HG02852 (cell line): Measurements from ENCODE around the gene BUB1.
A peak's percentile ranks its signal among the peaks of the same experiment; 100 is the strongest.
"Not testable (repeated sequence)": the region's sequence is repeated elsewhere in the genome, so short reads cannot be mapped to it uniquely, and the experiment has no call there.

ENCODE experiments used
- ATAC-seq: cut with Tn5 transposase; IDR thresholded peaks from one replicate; pipeline ENCODE4 v1.9.1; 2021; ENCODE audit warnings: mild to moderate bottlenecking, moderate library complexity; ENCODE audit not compliant: unreplicated experiment

The BUB1 gene

GRCh38 chr2:110677530-110678456 lies at the start of gene BUB1:
Gene BUB1 (minus strand): TSS chr2:110678063. CDS start chr2:110677995, 68 bp downstream.
- peak; percentile 77 for ATAC-seq

- no peak for ATAC-seq
Measured at GRCh38 chr2:110726285-110726684, 48.4 kb upstream of the BUB1 start.

- no peak for ATAC-seq
Measured at GRCh38 chr2:110725859-110726258, 48.0 kb upstream of the BUB1 start.

DNA sequence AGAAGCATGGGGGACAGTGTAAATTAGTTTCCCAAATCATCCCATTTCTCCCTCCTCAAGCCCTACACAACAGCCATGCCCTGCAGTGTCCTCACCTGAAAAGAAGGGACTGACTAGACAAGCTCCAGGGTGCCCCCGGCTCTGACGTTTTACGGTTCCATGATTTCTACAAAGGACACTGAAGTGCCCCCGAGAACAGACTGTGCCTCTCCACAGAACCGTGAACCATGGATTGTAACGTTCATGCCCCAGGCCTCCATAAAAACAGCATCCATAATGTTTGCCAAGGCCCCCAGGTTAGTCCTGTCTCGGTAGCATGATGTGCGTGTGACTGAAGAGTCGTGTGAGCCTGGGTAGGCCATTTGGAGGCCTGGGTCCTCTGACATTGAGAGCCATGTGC lies 47.5 kb upstream of the BUB1 start:
- ATAC-seq, result no peak

DNA sequence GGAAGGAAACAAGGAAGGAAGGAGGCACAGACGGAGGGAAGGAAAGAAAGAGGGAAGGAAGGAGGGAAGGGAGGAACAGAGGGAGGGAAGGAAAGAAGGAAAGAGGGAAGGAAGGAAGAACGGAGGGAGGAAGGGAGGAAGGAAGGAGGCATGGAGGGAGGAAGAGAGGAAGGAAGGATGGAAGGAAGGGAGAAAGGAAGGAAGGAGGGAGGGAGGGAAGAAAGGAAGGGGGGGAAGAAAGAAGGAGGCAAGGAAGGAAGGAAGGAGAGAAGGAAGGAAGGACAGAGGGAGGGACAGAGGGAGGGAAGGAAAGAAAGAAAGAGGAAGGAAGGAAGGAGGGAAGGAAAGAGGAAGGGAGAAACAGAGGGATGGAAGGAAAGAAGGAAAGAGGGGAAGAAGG lies 47.0 kb upstream of the BUB1 start:
- ATAC-seq, result no peak

- no peak for ATAC-seq
Measured at GRCh38 chr2:110720547-110720946, 42.7 kb upstream of the BUB1 start.

DNA sequence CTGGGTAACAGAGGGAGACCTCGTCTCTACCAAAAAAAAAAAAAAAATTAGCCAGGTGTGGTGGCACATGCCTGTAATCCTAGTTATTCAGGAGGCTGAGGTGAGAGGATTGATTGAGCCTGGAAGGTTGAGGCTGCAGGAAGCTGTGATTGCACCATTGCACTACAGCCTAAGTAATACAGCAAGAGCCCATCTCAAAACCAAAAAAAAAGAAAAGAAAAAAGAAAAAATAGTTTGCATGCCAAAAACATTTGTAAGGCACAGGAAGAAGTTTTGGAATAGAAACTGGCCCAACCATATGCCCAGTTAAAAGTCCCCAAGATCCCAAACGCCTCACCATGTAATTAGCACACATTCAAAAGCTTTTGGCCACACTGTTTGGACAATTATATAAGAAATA lies 41.1 kb upstream of the BUB1 start:
- ATAC-seq, result no peak

- no peak for ATAC-seq
Measured at GRCh38 chr2:110718382-110718781, 40.5 kb upstream of the BUB1 start.

DNA sequence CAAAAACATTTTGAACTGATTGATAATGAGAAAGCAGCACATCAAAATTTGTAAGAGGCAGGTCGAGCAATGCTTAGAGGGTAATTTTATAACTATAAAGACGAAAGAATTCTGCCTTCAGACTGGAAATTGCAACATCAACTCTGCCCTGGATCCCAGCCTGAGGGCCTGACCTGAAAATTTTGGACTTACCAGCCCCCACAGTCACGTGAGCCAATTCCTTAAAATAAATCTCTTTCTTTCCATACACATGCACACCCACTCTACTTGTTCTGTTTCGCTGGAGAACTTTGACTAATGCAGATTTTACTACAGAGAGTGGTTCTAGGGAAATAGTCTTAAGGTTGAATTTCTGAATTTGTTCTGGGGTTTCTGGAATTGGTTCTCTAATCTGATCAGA lies 39.9 kb upstream of the BUB1 start:
- no peak for ATAC-seq

DNA sequence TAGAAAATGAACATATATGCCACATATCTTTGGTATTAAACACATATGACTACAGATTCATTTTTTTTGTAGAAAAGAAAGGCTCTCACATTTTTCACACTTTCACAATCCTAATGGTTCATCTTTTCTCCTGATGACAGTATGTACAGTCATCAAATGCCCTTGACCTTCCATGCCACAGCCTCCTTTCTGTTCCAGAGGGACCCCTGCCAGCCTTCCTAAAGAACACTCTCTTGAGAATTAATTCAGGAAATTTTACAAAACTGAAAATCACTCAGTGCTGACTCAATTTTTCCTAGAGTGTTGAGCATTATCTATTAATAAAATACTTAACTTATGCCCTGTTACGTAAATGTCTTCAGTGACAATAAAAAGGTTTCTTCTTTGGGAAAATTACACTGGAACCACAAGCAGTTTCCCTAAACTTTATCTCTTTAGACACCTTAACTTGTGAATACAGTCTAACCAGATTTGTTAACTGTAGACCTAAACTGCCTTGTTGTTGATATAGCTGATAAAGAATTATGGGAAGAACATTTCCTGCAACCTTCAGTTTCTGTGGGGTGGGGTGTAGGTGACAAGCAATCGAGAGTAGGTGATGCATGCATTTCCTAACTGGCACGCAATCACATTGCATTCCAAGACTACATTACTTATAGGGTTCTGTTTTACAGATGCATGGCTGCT lies 39.2 kb upstream of the BUB1 start:
- ATAC-seq, result no peak

GRCh38 chr2:110714452-110715224 lies 36.8 kb upstream of the BUB1 start:
- no peak for ATAC-seq

DNA sequence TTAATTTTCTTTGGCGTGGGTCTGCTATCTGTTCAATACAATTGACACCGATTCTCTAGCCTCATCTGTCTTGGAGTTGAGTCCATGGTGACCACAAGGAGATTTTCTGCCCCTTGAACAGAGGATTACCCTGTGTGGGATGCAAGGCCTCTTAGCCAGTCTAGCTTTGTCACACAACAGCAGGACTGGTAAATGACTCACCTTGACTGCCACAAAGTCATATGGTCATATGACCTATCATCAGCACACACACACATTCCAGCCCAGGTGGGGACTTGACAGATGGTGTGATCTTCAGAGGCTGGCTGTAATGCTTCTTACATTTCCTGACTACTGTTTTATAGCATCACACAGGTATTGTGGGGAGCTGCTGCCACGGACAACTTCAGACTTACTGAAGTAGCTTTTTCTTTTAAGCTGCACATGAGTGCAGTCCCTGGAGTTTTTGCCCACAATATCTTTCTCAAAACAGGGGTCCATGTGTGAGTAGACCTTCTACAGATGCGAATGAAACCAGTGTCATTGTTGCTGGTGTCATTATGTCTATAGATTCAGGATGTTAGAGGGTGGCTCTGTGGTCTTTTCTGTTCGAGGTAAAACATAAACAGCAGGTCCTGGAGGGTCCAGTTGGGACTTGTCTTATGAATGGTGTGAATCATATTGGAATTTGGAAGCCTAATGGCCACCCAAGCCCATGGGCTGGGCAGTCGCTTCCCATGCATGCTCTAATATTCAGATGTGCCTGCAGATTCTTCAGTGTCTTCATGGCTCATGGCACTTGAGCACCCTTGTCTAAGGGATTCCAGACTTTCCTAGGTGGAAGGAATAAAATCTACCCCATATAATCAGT lies 35.9 kb upstream of the BUB1 start:
- no peak for ATAC-seq

DNA sequence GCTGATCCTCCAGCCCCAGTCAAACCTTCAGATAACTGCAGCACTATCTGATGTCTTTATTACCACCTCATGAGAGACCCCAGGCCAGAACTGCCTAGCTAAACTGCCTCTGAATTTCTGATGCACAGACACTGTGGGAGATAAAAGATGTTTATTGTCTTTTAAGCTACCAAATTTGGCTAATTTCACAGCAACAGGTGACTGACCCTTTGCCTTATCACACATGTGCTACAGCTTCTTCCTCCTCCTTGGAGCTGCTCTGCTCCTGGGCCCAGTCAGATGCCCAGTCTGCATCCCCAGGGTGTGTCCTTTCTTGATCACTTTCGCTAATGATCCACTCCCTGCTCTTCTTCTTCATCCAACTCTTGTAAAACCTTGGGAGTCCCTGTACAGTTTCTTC lies 34.9 kb upstream of the BUB1 start:
- no peak for ATAC-seq

DNA sequence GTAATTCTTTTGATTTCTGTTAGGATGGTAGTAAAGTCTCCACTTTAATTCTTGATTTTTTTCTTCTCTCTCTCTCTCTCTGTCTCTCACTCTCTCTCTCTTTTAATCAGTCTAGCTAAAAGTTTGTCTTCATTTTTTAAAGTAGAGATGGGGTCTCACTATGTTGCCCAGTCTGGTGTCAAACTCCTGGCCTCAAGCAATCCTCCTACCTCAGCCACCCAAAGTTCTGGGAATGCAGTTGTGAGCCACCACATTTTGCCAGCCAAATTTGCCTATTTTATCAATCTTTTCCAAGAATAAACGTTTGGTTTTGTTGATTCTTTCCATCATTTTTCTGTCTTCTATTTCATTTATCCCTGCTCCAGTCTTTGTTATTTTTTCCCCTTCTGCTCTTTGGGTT lies 30.6 kb upstream of the BUB1 start:
- no peak for ATAC-seq

GRCh38 chr2:110707386-110707965 lies 29.6 kb upstream of the BUB1 start:
- no peak for ATAC-seq

DNA sequence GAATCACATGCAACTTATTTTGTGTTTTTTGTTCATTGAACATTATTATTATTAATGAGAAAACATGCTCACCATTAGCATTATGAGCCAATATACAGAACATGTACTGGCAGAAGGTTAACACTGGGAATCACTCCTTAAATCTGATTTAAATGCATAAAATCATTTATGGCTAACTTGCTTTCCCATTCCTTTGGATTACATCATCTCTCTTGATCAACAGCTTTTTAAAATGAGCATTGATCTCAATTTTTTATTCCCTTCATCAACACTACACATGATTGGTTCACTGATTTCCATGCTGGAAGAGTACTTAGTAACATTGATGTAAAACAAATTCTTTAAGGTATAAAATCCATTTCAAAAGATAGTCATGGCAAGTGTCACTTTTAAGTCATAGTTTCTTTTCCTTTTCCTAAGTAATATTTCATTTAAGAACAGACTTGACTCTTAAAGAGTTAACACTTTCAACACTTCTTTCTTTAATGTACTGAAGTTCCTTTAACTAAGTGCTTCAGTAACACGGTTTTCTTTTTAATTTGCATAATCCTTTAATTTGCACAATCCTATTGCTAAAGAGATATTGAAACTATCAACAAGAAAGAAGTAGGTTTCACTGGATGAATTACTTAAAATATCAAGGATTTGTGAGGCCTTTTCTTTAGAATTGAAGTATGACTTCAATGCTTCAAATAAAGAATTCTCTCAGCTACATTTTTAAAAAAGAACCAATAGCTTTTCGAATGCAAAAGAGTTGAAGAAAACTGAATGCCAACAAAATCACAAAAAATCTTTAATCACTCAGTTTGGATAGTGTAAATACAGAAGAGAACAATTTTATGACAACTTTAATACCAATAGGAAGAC lies 24.9 kb upstream of the BUB1 start:
- no peak for ATAC-seq

DNA sequence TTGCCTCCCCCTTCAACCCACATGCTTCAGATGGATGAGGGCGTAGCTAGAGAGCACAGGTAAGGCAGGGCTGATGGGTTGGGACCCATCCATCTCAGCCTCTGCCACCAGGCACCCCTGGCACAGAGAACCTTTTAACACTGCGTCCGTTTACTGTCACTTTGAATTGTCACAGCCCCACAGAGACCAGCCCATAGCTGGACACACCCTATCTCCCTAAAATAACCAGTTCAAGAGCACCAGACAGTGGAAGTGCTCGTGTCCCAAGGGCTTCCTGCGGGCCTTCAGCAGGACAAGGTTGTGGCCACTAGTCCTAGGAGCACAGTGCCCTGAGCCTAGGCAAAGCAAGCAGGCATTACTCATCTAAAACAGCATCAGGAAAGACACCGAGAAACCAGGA lies 20.4 kb upstream of the BUB1 start:
- ATAC-seq, result not testable (repeated sequence)

GRCh38 chr2:110695146-110695898 lies 17.5 kb upstream of the BUB1 start:
- not testable (repeated sequence) for ATAC-seq
